ENCODE measurements around the gene ARID1B. TPM values are rescaled to one million over a fixed set of nuclear protein-coding genes. Genes with fewer than 3 reads are reported as not detected.

The ARID1B gene
- total RNA-seq, 1 experiment from 2014 or later, result 24.2 TPM

DNA sequence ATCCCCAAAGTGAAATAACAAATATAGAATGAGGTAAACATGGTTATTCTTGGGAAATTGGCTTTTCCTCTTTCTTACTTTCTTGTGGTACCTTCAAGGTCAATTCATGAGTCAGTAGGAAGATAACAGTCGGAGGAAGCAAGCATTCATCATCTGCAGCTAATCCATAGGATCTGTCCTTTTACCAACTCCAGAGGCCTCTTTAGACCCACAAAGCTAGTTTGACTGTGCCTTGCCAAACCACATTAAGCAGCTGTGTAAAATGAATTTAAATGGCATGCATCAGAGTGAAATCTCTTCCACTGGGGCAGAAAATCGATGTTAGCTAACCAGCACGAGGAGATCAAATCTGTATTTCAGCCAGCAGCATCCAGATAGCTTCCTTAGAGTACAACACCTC is 374.8 kb downstream of the ARID1B start:
- TF ChIP-seq EZH2 (IDR thresholded peaks at IDR 0.05; ENCODE audit: low read length, unreplicated experiment), result no peak
- TF ChIP-seq EZH2phosphoT487 (IDR thresholded peaks at IDR 0.05; ENCODE audit: borderline replicate concordance, low read length), result no peak
- TF ChIP-seq, protein P1, sequence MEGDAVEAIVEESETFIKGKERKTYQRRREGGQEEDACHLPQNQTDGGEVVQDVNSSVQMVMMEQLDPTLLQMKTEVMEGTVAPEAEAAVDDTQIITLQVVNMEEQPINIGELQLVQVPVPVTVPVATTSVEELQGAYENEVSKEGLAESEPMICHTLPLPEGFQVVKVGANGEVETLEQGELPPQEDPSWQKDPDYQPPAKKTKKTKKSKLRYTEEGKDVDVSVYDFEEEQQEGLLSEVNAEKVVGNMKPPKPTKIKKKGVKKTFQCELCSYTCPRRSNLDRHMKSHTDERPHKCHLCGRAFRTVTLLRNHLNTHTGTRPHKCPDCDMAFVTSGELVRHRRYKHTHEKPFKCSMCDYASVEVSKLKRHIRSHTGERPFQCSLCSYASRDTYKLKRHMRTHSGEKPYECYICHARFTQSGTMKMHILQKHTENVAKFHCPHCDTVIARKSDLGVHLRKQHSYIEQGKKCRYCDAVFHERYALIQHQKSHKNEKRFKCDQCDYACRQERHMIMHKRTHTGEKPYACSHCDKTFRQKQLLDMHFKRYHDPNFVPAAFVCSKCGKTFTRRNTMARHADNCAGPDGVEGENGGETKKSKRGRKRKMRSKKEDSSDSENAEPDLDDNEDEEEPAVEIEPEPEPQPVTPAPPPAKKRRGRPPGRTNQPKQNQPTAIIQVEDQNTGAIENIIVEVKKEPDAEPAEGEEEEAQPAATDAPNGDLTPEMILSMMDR (conservative IDR thresholded peaks at IDR 0.05; ENCODE audit: low read depth, low read length), result no peak
- H3K27ac ChIP-seq (ENCODE audit: low read length), result no peak overlapping the region
- no peaks in the 10 kb centered on the region for H3K9me2 ChIP-seq (replicated peaks; ENCODE audit: low read length)
- intact Hi-C loops (cut with micrococcal nuclease), result no loop called here
- DNase-seq (peak; percentile 22), ATAC-seq (no peak)
- no peak overlapping the region for H3K4me3 ChIP-seq (ENCODE audit: low read length)
- peaks cover 33% of the 10 kb centered on the region for H3K4me1 ChIP-seq (ENCODE audit: insufficient read depth, low read length)
- H3K27me3 ChIP-seq (ENCODE audit: low read length), result no peaks in the 10 kb centered on the region
- POLR2A ChIA-PET (ENCODE audit: unreplicated experiment), result interaction anchor here (0.5 kb wide), 1 partner anchor 165 kb away, joined by 5 read pairs; no protein-coding TSS in a partner anchor
- H3F3A ChIP-seq (ENCODE audit: low read length, unreplicated experiment), result no peaks in the 10 kb centered on the region
- peaks cover 3% of the 10 kb centered on the region; the same call in 1 of the 2 replicates for H3K36me3 ChIP-seq (ENCODE audit: low read depth, low read length)
- BruUV-seq (replicated peaks), result no TSS peak
- H3K9ac ChIP-seq (ENCODE audit: low read length), result no peak overlapping the region
- H2AFZ ChIP-seq (ENCODE audit: low read length), result no peak overlapping the region
- no peaks in the 10 kb centered on the region for H3K9me3 ChIP-seq (ENCODE audit: low read length)
- no peaks in the 10 kb centered on the region for H4K20me1 ChIP-seq (ENCODE audit: low read length)
- CTCF ChIA-PET, result no interaction called here
- no peak overlapping the region for H3K4me2 ChIP-seq (ENCODE audit: low read length)
- H3K79me2 ChIP-seq (ENCODE audit: low read length), result no peaks in the 10 kb centered on the region

GRCh38 chr6:157152556-157152955 is 375.4 kb downstream of the ARID1B start:
- BruUV-seq (replicated peaks), result no TSS peak
- Histone ChIP-seq H3K27me3 (ENCODE audit: low read length) (no peaks in the 10 kb centered on the region), H3F3A (ENCODE audit: low read length, unreplicated experiment) (no peaks in the 10 kb centered on the region), H3K4me2 (ENCODE audit: low read length) (no peak overlapping the region), H3K79me2 (ENCODE audit: low read length) (no peaks in the 10 kb centered on the region), H3K36me3 (ENCODE audit: low read depth, low read length) (peaks cover 3% of the 10 kb centered on the region; the same call in 1 of the 2 replicates), H3K27ac (ENCODE audit: low read length) (no peak overlapping the region), H3K9ac (ENCODE audit: low read length) (no peak overlapping the region), H3K4me1 (ENCODE audit: insufficient read depth, low read length) (peaks cover 33% of the 10 kb centered on the region), H3K4me3 (ENCODE audit: low read length) (no peak overlapping the region), H4K20me1 (ENCODE audit: low read length) (no peaks in the 10 kb centered on the region), H3K9me2 (replicated peaks; ENCODE audit: low read length) (no peaks in the 10 kb centered on the region), H2AFZ (ENCODE audit: low read length) (no peak overlapping the region), H3K9me3 (ENCODE audit: low read length) (no peaks in the 10 kb centered on the region)
- ATAC-seq (no peak), DNase-seq (no peak)
- POLR2A ChIA-PET (ENCODE audit: unreplicated experiment), result no interaction called here
- intact Hi-C loops (cut with micrococcal nuclease), result no loop called here
- TF ChIP-seq EZH2 (IDR thresholded peaks at IDR 0.05; ENCODE audit: low read length, unreplicated experiment), result no peak
- TF ChIP-seq EZH2phosphoT487 (IDR thresholded peaks at IDR 0.05; ENCODE audit: borderline replicate concordance, low read length), result no peak
- TF ChIP-seq, protein P1 (conservative IDR thresholded peaks at IDR 0.05; ENCODE audit: low read depth, low read length), result no peak
- CTCF ChIA-PET, result no interaction called here

GRCh38 chr6:157155804-157156203 is 378.6 kb downstream of the ARID1B start:
- no peak overlapping the region for H3K4me3 ChIP-seq (ENCODE audit: low read length)
- POLR2A ChIA-PET (ENCODE audit: unreplicated experiment), result interaction anchor here (0.6 to 0.7 kb wide), 2 partner anchors 84 to 914 kb away, joined by 3 to 9 read pairs; no protein-coding TSS in a partner anchor
- intact Hi-C loops (cut with micrococcal nuclease), result no loop called here
- no peak overlapping the region for H3K9ac ChIP-seq (ENCODE audit: low read length)
- H3K79me2 ChIP-seq (ENCODE audit: low read length), result no peaks in the 10 kb centered on the region
- no peaks in the 10 kb centered on the region for H4K20me1 ChIP-seq (ENCODE audit: low read length)
- ATAC-seq (no peak), DNase-seq (no peak)
- CTCF ChIA-PET, result no interaction called here
- no peak overlapping the region for H2AFZ ChIP-seq (ENCODE audit: low read length)
- no peak overlapping the region for H3K27ac ChIP-seq (ENCODE audit: low read length)
- H3K36me3 ChIP-seq (ENCODE audit: low read depth, low read length), result peaks cover 3% of the 10 kb centered on the region; the same call in 1 of the 2 replicates
- no peak overlapping the region for H3K4me2 ChIP-seq (ENCODE audit: low read length)
- BruUV-seq (replicated peaks), result no TSS peak
- H3K9me2 ChIP-seq (replicated peaks; ENCODE audit: low read length), result no peaks in the 10 kb centered on the region
- TF ChIP-seq EZH2 (IDR thresholded peaks at IDR 0.05; ENCODE audit: low read length, unreplicated experiment) (no peak), EZH2phosphoT487 (IDR thresholded peaks at IDR 0.05; ENCODE audit: borderline replicate concordance, low read length) (no peak)
- TF ChIP-seq, protein P1 (conservative IDR thresholded peaks at IDR 0.05; ENCODE audit: low read depth, low read length), result no peak
- no peaks in the 10 kb centered on the region for H3K27me3 ChIP-seq (ENCODE audit: low read length)
- no peaks in the 10 kb centered on the region for H3F3A ChIP-seq (ENCODE audit: low read length, unreplicated experiment)
- H3K4me1 ChIP-seq (ENCODE audit: insufficient read depth, low read length), result 0 out of 2 replicates have a peak, but pooled peaks cover 4% of the 10 kb centered on the region
- no peaks in the 10 kb centered on the region for H3K9me3 ChIP-seq (ENCODE audit: low read length)
